Epithelial cell of proximal tubule (primary cell): Measurements from ENCODE around the gene CFAP57. TPM values are rescaled to one million over a fixed set of nuclear protein-coding genes. Genes with fewer than 3 reads are reported as not detected.
A peak's percentile ranks its signal among the peaks of the same experiment; 100 is the strongest.

Experiments
- DNase-seq: peaks from one replicate; pipeline ENCODE4 v3.0.0-alpha.2; 2011; ENCODE audit warnings: low read depth
- H3K4me3 ChIP-seq: 2 replicates; pipeline ENCODE4 v1.5.1; 2011; ENCODE audit warnings: low read depth, mild to moderate bottlenecking, low read length
- total RNA-seq: library from RNA; depleted of rRNA; stranded (reverse); fragments of >200 nt; gene quantifications from 2 replicates; pipeline ENCODE4 v1.2.3, GENCODE V29; 2015
- TF ChIP-seq, protein P1 (sequence below): conservative IDR thresholded peaks from 2 replicates; pipeline ENCODE4 v1.5.1; 2012; ENCODE audit warnings: low read depth, mild to moderate bottlenecking, low read length

The CFAP57 gene
- total RNA-seq, 1 donor from 2014 or later = 0.46 TPM

DNA sequence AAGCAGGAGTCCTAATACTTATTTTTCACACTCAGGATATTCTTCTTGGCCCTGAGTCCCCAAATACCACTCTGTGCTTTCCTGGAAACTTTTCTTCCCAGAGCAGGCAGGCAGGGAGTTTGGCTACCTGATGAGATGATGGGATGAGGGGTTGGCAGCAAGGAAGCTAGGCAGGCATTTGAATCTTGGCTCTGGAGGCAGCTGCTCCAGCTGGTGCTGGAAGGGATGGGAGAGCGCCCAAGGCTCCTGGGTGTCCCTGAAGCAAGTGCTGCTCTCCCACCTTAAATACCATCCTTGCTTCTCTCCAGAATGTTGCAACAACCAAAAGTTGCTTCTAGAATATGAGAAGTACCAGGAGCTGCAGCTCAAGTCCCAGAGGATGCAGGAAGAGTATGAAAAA is 49.7 kb downstream of the CFAP57 start:
- no peak overlapping the region for H3K4me3 ChIP-seq
- no peak for DNase-seq
- TF ChIP-seq, protein P1, sequence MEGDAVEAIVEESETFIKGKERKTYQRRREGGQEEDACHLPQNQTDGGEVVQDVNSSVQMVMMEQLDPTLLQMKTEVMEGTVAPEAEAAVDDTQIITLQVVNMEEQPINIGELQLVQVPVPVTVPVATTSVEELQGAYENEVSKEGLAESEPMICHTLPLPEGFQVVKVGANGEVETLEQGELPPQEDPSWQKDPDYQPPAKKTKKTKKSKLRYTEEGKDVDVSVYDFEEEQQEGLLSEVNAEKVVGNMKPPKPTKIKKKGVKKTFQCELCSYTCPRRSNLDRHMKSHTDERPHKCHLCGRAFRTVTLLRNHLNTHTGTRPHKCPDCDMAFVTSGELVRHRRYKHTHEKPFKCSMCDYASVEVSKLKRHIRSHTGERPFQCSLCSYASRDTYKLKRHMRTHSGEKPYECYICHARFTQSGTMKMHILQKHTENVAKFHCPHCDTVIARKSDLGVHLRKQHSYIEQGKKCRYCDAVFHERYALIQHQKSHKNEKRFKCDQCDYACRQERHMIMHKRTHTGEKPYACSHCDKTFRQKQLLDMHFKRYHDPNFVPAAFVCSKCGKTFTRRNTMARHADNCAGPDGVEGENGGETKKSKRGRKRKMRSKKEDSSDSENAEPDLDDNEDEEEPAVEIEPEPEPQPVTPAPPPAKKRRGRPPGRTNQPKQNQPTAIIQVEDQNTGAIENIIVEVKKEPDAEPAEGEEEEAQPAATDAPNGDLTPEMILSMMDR = no peak

DNA sequence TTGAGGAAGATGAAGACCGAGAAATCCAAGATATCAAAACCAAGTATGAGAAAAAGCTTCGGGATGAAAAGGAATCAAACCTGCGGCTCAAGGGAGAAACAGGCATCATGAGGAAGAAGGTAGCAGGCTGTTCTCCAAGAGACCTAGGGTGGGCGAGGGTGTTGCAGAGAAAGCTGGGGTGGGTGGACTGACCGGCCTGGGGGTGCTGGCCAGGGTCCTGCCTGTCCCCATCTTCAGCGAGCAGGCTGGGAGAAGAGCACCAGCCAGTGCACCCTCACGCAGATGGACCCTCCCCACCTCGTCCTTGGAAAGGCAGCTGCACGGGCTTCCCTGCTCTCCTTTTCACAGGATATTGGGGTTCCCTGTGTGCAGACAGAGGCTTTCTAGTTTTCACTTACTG is 50.7 kb downstream of the CFAP57 start:
- TF ChIP-seq, protein P1 = no peak
- H3K4me3 ChIP-seq = no peak overlapping the region
- DNase-seq = no peak

DNA sequence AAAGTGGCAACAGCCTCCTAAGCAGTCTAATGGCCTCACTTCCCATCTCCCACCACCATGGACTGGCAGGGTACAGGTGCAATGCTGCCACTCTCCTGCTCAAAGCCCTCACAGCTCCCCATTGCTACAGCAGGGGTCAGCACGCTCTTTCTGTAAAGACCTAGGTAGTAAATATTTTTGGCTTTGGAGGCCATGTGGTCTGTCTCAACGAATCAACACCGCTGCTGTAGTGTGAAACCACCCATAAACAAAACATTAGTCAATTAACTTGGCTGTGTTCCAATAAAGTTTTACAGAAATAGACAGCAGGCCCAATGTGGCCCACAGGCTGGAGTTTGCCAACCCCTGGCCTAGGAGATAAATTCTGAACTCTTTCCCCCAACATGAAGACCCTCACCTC is 53.0 kb downstream of the CFAP57 start:
- TF ChIP-seq, protein P1 = peak; percentile 22
- H3K4me3 ChIP-seq = no peak overlapping the region
- DNase-seq = no peak

DNA sequence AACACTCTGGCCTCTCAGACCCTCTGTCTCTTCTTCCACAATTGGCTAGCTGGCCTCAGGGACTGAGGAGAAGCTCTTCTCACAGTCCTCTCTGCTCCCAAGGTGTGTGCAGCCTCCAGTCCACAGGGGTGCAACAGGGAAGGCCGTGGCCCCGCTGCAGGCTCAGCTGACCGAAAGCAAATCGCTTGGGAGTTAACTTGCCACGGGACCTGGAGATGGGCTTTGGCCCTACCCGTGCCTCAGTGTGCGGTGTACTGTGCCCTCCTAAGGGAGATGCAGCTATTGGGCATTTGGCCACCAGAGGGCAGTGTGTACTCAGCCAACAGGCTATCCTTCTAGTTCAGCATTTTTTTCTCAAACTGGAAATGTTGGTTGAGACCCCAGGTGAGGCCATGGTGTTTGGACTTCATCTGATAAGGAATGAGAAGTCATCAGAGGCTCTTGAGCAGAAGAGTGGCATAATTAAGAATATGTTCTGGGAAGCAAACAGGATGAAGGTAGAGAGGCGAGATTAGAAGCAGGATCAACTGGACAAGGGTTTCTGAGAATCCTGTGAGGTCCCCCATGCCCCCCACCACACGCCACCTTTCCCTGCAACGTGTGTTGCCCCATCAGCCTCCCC is 55.1 kb downstream of the CFAP57 start:
- no peak overlapping the region for H3K4me3 ChIP-seq
- TF ChIP-seq, protein P1 = peak; percentile 96
- no peak for DNase-seq

DNA sequence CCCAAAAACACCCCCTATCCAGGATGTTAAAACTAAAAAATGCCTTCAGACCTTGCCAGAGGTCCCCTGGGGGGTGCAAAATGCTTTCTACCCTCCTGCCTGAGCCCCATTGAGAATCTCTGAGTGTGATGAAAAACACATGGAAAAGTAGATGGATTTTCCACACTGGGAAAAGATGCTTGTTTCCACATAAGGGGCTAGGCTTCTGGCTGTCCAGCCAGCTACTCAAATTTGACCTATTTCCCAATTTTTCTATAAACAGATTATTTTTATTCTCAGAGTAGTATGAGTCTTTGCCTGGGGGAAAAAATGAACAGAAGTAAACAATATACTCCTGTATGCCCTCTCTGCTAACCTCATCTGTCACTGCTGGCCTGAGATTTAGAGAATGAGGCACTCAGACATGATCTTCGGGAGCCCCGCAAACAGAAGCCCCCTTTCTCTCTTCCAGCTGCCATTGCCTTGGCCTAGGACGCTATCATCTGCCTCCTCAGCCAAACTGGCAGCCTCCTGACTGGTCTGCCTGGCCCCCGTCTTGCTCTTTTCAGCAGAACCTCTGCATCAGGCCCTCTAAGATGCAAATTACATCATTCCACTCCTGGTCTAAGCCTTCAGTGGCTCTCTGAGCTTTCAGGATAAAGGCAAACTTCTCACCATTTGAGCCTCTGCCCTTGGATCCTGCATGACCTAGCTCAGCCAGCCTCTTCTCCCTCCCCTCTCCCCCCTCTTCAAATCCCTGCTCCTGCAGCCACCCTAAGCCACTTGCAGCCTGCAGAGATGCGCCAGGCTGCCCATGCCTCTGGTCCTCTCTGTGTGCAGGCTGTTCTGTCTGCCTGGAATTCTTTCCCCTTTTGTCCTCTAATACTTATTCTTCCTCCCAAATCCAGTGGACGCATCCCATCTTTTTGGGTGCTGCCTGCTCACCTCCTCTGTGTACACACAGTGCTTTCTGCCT is 58.0 kb downstream of the CFAP57 start:
- H3K4me3 ChIP-seq = no peak overlapping the region
- TF ChIP-seq, protein P1 = no peak
- no peak for DNase-seq

DNA sequence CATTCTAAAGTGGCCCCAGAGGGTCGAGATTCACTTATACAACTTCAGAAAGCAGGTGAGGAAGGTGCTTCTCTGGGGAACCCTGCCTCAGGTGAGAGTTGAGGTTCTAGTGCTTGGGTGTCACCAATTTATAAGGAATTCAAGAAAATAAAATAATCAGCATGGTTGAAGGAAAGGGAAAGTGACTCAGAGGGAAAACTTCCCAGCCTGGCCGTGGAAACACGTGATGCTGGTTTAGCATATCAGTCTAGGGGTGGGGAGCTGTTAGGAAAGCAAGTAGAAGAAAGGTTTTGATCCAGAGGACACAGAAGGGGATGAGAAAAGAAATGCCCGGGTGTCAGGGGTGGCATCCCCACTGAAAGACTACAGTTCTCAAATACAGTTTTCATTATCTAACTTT is 59.9 kb downstream of the CFAP57 start:
- DNase-seq = no peak
- H3K4me3 ChIP-seq = no peak overlapping the region
- TF ChIP-seq, protein P1 = no peak
